HUDEP-2 (cell line): ENCODE results near the gene TMF1.
A peak's percentile ranks its signal among the peaks of the same experiment; 100 is the strongest.

Experiments used
- DNase-seq, 76 experiments: peaks; one replicate each; lab custom pipeline; 2025; ENCODE audit not compliant: unreplicated experiment in 76 of 76; lab: John Stamatoyannopoulos, UW

Gene TMF1

GRCh38 chr3:69016901-69017300 is 35.2 kb downstream of the TMF1 start:
- no peak for DNase-seq

- no peak for DNase-seq
Observed at GRCh38 chr3:69016102-69016501, 36.0 kb downstream of the TMF1 start.

GRCh38 chr3:69014022-69014580 is 38.0 kb downstream of the TMF1 start:
- DNase-seq, result peak in 5 of 76 experiments; percentile 11 to 50 (median 31)

- peak in 73 of 76 experiments; percentile 21 to 88 (median 77) for DNase-seq
Observed at GRCh38 chr3:69013253-69014021, 38.7 kb downstream of the TMF1 start, which contains the start of gene EOGT. Gene EOGT (minus strand): TSS chr3:69013684. CDS start chr3:69009846, 3,838 bp downstream.

- peak in 26 of 76 experiments; percentile 3 to 62 (median 25) for DNase-seq
Observed at GRCh38 chr3:69012800-69013252, 39.3 kb downstream of the TMF1 start.

GRCh38 chr3:69012100-69012799 is 39.9 kb downstream of the TMF1 start:
- DNase-seq, result no peak

GRCh38 chr3:69011096-69011730 is 40.9 kb downstream of the TMF1 start:
- DNase-seq, result no peak

- DNase-seq, result no peak
Observed at GRCh38 chr3:69009559-69010410, 42.3 kb downstream of the TMF1 start.

GRCh38 chr3:69008980-69009379 is 43.2 kb downstream of the TMF1 start:
- no peak for DNase-seq

GRCh38 chr3:69005791-69006482 is 46.2 kb downstream of the TMF1 start:
- DNase-seq, result no peak

- DNase-seq, result no peak
Observed at GRCh38 chr3:69005071-69005790, 46.9 kb downstream of the TMF1 start.

GRCh38 chr3:69004138-69004537 is 48.0 kb downstream of the TMF1 start:
- DNase-seq, result no peak

- no peak for DNase-seq
Observed at GRCh38 chr3:68999605-69000004, 52.5 kb downstream of the TMF1 start.

GRCh38 chr3:68999158-68999557 is 53.0 kb downstream of the TMF1 start:
- no peak for DNase-seq

GRCh38 chr3:68997887-68998286 is 54.2 kb downstream of the TMF1 start:
- DNase-seq, result no peak

- DNase-seq, result no peak
Observed at GRCh38 chr3:68996356-68996995, 55.7 kb downstream of the TMF1 start.

GRCh38 chr3:68988740-68989139 is 63.4 kb downstream of the TMF1 start:
- DNase-seq, result no peak

GRCh38 chr3:68987322-68987721 is 64.8 kb downstream of the TMF1 start:
- no peak for DNase-seq
